ENCODE results near the gene CAB39.
"Not testable (repeated sequence)": the region's sequence is repeated elsewhere in the genome, so short reads cannot be mapped to it uniquely, and the experiment has no call there.

The CAB39 gene

DNA sequence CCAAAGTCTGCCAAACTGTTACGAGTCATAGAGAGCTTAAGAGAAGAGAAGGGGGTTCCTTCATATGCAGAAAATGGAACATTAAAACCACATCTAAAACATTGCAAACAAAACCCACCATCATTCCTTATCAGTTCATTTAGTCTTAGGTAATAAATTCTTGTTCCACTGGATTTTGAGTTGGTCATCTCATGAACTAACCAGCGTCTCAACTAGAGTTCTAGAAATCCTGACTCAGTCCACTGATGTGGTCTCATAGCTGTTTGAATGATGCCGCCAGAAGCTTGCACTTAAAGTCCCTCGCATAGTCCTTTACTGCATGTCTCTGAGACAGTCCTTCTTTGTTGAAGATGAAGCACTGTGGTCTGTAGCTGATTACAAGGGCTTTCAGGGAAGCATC is 15.0 kb upstream of the CAB39 start:
- H3K4me3 ChIP-seq (ENCODE audit: control insufficient read depth, low read depth, low read length), result no peak overlapping the region
- no peak for DNase-seq (ENCODE audit: low read depth)
- TF ChIP-seq, protein P1, sequence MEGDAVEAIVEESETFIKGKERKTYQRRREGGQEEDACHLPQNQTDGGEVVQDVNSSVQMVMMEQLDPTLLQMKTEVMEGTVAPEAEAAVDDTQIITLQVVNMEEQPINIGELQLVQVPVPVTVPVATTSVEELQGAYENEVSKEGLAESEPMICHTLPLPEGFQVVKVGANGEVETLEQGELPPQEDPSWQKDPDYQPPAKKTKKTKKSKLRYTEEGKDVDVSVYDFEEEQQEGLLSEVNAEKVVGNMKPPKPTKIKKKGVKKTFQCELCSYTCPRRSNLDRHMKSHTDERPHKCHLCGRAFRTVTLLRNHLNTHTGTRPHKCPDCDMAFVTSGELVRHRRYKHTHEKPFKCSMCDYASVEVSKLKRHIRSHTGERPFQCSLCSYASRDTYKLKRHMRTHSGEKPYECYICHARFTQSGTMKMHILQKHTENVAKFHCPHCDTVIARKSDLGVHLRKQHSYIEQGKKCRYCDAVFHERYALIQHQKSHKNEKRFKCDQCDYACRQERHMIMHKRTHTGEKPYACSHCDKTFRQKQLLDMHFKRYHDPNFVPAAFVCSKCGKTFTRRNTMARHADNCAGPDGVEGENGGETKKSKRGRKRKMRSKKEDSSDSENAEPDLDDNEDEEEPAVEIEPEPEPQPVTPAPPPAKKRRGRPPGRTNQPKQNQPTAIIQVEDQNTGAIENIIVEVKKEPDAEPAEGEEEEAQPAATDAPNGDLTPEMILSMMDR (IDR thresholded peaks at IDR 0.05; ENCODE audit: control insufficient read depth, insufficient read depth, low read depth, low read length, missing control alignments), result no peak

DNA sequence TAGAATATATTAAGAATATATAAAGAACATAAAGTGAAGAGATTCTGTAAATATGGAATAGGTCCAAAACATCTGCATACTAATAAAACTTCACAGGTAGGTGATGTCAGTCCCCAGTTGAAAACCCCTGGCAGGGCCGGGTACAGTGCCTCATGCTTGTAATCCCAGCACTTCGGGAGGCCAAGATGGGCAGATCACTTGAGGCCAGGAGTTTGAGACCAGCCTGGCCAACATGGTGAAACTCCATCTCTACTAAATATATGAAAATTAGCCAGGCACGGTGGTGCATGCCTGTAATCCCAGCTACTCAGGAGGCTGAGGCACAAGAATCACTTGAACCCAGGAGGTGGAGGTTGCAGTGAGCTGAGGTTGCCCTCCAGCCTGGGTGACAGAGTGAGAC is 13.9 kb upstream of the CAB39 start:
- H3K4me3 ChIP-seq (ENCODE audit: control insufficient read depth, low read depth, low read length); DNase-seq (ENCODE audit: low read depth): not testable (repeated sequence)

GRCh38 chr2:230700447-230700846 is 12.2 kb upstream of the CAB39 start:
- TF ChIP-seq, protein P1 (IDR thresholded peaks at IDR 0.05; ENCODE audit: control insufficient read depth, insufficient read depth, low read depth, low read length, missing control alignments), result no peak
- H3K4me3 ChIP-seq (ENCODE audit: control insufficient read depth, low read depth, low read length), result no peak overlapping the region
- DNase-seq (ENCODE audit: low read depth), result no peak

GRCh38 chr2:230701308-230701707 is 11.3 kb upstream of the CAB39 start:
- no peak for DNase-seq (ENCODE audit: low read depth)
- TF ChIP-seq, protein P1 (IDR thresholded peaks at IDR 0.05; ENCODE audit: control insufficient read depth, insufficient read depth, low read depth, low read length, missing control alignments), result no peak
- no peak overlapping the region for H3K4me3 ChIP-seq (ENCODE audit: control insufficient read depth, low read depth, low read length)

- DNase-seq (ENCODE audit: low read depth); H3K4me3 ChIP-seq (ENCODE audit: control insufficient read depth, low read depth, low read length): not testable (repeated sequence)
Measured at GRCh38 chr2:230702457-230702856, 10.2 kb upstream of the CAB39 start.

DNA sequence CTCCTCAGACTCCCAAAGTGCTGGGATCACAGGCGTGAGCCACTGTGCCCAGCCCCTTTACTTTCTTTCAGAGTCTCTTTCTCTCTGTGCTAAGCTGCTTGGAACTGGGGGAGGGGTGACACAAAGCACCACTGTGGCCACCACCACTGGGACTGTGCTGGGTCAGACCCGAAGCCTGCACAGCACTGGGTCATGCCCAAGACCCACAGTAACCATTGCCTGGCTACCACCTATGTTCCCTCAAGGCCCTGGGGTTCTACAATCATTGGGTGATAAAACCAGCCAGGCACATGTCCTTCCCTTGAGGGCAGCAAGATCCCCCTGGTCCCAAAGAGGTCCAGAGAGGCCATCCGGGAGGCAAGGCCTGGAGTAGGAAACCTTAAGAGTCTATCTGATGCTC is 9.1 kb upstream of the CAB39 start:
- DNase-seq (ENCODE audit: low read depth), result no peak
- no peak overlapping the region for H3K4me3 ChIP-seq (ENCODE audit: control insufficient read depth, low read depth, low read length)
- TF ChIP-seq, protein P1 (IDR thresholded peaks at IDR 0.05; ENCODE audit: control insufficient read depth, insufficient read depth, low read depth, low read length, missing control alignments), result no peak

- TF ChIP-seq, protein P1 (IDR thresholded peaks at IDR 0.05; ENCODE audit: control insufficient read depth, insufficient read depth, low read depth, low read length, missing control alignments), result no peak
- no peak for DNase-seq (ENCODE audit: low read depth)
- H3K4me3 ChIP-seq (ENCODE audit: control insufficient read depth, low read depth, low read length), result no peak overlapping the region
Measured at GRCh38 chr2:230706053-230706521, 6.6 kb upstream of the CAB39 start.

GRCh38 chr2:230706966-230707365 is 5.7 kb upstream of the CAB39 start:
- no peak for DNase-seq (ENCODE audit: low read depth)
- TF ChIP-seq, protein P1 (IDR thresholded peaks at IDR 0.05; ENCODE audit: control insufficient read depth, insufficient read depth, low read depth, low read length, missing control alignments), result no peak
- no peak overlapping the region for H3K4me3 ChIP-seq (ENCODE audit: control insufficient read depth, low read depth, low read length)
